ENCODE results near the gene FGFR4.
"Not testable (repeated sequence)": the region's sequence is repeated elsewhere in the genome, so short reads cannot be mapped to it uniquely, and the experiment has no call there.

FGFR4 gene

DNA sequence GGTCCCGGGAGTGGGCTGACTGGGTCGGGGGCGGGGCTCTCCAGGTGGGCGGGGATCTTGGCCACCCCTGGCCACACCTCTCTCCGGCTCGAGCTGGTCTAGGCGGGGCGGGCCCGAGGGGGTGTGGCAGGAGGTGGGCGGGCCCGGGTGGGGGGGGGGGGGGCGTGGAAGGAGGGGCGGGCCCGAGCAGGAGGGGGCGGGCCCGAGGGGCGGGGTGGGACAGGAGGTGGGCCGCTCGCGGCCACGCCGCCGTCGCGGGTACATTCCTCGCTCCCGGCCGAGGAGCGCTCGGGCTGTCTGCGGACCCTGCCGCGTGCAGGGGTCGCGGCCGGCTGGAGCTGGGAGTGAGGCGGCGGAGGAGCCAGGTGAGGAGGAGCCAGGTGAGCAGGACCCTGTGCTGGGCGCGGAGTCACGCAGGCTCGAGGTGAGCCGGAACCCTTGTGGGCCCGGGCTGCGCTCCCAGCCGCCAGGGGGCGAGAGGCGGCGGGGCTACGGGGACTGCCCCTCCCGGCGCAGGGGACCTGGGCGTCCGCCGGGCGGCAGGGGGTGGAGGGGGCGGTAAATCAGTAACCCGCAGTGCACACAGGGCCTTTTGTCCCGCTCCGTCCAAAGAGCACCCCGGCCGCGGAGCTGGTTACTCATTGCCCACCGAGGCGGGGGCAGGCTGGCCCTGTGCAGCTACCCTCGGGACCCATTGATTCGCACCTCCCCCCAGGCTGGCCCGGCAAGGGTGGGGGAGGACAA, at the start of gene FGFR4:
Gene FGFR4 (plus strand): TSS at position 262 of the 744 bp plus-strand sequence. CDS start 2,688 bp downstream, outside the sequence.
- DNase-seq, result peak; percentile 71

DNA sequence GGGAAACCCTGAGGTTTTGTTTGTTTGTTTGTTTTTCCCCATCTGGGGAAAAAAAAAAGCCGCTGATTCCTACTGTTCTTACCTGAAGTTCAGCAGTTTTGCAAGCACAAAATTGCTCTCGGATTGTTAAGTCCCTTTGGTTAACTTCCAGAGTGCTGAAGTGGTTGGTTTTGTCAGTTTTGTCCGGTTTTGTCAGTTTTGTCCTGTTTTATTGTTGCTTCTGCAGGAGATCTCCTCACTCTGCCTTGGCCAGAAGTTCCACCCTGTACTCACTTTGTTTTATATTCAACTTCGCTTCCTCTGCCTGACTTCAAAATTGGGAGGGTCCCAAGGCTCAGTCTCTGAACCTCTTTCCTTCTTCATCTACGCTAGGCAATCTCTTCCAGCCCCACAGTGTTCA, 49.8 kb upstream of the FGFR4 start:
- DNase-seq, result no peak

DNA sequence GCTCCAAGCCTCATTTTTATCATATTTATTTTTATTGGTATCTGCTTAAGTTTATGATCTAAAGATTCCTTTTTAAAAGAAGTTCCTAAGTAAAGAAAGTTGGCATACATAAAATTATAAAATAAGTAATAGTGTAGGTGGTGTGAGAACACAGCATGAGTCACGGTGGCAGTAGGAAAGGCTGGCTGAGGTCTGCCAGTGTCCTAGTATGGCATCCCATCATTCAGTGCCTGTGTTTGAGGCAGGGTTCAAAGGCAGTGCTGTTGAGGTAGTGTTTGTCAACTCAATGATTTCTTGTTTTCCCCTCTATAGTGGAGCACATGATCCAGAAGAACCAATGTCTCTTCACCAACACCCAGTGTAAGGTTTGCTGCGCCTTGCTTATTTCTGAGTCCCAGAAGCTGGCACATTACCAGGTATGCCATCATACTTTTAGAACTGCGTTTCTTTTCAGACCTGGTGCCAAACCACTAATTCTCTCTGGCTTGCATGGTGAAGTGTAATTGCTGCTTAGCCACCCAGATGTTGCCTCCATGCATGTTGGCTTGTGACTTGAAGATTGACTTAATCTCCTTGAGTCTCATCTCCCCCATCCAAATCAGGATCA, 45.8 kb upstream of the FGFR4 start:
- DNase-seq, result no peak

DNA sequence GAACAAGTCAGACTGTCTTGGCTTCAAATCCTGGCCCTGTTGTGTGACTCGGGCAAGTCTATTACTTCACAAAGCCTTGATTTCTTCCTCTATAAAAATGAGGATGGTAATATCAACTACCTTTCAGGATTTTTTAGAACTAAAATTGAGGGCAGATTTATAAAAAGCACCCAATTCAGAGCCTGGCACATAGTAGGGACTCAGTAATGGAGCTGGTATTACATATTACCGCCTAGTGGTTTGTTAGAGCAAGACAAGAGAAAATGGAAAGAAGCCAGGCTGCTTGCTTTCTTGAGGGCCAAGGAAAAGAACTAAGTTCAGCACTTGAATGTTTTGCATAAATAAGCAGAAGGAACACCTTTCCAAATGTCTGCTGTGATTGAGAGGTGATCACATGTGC, 44.8 kb upstream of the FGFR4 start:
- DNase-seq, result no peak

DNA sequence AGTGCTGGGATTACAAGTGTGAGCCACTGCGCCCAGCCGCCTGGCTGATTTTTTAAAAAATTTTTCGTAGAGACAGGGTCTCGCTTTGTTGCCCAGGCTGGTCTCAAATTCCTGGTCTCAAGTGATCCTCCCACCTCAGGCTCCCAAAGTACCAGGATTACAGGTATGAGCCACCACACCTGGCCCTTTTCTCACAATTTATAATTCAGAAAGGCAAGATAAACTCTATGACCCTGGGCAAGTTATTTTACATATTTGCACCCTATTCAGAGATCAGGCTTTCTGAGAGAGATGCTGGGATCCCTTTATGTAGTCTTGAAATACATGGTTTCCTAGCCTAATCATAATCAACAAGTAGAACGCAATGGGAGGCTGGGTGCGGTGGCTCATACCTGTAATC, 43.6 kb upstream of the FGFR4 start:
- DNase-seq, result no peak

DNA sequence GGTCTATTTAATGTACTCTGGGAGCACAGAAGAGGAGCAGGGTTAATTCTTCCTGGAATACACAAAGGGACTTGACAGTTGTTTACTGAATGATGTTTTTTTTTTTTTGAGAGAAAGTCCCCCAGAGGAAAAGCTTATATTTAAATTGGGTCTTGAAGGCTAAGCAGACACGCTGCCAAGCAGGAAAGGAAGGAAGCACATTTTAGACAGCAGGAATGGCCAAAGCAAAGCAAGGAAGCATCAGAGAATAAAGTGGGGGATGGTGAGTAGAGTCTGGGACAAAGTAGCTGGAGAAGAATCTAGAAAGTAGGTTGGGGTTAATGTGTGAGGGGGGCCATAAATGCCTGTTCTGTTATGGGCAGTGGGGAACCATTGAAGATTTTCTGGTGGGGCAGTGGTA, 42.8 kb upstream of the FGFR4 start:
- no peak for DNase-seq

DNA sequence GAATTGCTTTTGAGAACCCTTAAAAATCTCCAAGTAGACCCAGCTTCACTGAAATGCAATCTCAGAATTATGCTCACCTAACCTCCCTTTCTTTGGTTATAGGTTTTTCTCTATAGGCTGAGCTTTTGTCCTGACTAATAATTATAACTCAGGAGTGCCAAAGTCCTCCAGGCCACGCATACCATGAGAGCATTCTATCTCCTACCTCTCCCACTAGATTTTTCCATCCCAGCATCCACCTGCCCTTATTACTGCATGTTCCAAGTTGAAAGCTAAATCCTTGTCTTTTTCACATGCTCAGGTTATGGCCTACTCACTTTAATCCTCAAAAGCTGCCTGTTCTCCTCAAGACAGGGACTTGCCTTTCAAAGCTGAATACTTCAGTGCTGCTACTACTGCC, 42.1 kb upstream of the FGFR4 start:
- DNase-seq, result no peak

DNA sequence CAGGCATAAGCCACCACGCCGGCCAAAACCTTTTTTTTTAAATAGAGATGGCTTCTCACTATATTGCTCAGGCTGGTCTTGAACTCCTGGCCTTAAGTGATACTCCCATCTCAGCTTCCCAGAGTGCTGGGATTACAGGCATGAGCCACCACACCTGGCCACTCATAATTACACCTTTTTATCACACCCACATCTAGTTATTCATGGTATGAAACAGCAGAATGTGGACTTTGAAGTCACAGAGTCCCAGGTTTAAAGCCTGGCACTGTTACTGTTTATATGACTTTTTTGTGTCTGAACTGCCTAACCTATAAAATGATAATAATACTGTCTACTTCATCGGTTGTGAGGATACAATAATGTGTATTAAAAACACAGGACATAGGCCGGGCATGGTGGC, 41.1 kb upstream of the FGFR4 start:
- DNase-seq, result no peak

DNA sequence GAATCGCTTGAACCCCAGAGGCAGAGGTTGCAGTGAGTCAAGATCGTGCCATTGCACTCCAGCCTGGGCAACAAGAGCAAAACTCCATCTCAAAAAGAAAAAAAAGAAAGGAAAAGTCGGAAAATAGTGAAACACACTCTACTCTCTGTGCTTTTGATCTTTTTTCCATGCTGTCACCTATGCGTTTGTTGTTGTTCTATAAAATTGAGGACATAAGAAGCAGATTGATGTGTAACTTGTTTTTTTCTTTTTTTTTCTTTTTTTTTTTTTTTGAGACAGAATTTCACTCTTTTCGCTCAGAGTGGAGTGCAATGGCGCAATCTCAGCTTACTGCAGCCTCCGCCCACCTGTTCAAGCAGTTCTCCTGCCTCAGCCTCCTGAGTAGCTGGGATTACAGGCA, 38.2 kb upstream of the FGFR4 start:
- not testable (repeated sequence) for DNase-seq

DNA sequence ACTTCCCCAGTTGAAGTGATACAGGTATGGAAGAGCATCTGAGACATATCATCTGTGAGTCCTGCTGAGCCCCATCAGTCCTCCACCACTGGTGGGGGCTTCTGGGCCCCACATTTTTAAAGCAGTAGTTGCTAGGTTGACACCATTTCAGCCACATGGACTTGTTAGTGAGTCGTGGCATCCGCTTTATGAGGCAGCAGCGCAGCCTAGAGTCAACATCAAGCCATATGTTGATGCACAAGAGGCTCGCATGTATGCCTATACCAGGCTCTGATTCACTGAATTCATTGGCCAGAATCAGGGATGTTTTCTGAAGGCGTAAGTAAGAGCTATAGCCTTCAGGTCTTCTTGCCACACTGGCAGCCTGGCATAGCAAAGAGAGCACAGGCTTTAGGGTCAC, 37.4 kb upstream of the FGFR4 start:
- no peak for DNase-seq

DNA sequence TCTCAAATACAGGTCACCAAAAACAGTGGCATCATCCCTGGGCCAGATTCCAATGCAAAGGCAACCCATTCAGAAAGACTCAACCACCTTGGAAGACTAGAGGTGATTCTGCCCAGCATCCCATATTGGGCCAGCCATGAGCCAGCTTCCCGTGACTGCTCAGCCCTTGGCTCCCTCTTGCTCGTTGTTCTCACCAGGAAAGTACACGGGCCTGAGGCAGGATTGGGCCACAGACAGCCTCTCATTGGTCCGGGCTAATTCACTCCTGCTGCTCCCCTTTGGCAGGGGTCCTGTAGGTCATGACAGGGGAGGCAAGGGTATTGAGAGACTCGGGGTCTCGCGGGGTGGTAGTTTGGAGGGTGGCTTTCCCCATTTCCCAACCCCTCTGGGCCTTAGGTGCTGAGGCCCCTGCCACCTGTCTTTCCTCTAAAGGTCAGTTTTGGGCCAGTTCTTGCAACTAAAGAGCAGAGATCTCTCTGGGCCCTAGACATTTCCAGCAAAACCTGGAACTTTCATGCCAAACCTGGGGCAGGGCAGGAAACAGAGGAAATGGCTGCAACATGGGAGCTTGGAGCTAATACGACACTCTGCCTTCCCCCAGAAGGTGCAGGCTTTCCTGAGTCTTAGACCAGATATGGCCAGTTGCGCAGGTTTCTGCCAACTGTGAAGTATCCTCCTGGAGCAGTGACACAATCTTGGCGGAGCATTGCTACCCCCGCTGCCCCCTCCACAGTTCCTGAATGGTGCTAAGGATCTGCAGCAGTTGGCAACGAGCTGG, 22.0 kb upstream of the FGFR4 start:
- no peak for DNase-seq

DNA sequence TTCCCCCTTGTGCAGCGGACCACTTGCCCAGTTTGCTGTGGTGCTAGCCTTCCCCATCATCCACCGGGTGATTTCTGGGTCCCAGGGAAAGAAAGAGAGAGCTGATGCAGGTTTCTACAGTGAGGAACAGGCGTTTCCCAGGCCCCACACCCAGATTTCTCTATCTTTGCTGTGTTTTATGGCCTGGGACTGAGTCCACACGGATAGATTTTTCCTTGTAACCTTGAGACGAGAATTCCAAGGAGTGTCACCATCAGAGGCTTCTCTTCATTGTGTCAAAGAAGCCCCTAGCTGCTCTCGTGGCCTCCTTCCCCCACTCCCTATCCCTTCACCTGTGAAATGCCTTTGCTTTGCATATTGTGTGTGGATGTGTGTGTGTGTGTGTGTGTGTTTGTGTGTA, 21.2 kb upstream of the FGFR4 start:
- DNase-seq, result no peak

DNA sequence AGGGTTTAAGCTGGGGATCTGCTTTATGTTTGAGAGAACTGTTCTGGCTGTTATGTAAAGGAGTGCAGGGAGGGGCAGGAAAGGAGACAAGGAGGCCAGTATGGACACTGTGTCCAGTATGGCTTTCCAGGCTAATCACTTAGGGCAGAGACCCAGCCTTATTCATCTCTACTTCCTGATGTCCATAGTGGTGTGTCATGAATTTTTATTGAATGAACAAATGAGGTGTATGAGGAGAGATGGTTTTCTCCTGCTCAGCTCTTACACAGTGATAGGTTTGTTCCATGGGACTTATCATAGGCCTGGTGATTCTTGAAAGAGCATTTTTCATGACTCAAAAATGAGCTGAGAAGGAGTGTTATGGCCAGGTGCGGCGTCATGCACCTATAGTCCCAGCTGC, 20.5 kb upstream of the FGFR4 start:
- no peak for DNase-seq

DNA sequence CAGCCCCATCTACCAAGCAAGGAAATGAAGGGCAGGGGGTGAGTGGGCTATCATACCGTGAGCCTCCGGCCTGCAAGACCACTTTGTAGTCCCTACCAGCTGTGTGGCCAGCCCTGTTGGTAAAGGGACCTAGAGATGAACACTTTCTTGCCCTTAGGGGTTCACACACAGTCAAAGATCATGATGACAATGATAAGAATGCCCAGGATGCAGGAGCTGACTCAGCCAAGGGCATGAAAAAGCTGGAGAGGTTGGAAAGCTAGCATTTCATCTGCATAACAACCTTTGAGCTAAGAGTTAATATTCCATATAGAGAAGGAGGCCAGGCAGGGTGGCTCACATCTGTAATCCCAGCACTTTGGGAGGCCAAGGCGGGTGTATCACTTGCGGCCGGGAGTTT, 19.2 kb upstream of the FGFR4 start:
- DNase-seq, result no peak

DNA sequence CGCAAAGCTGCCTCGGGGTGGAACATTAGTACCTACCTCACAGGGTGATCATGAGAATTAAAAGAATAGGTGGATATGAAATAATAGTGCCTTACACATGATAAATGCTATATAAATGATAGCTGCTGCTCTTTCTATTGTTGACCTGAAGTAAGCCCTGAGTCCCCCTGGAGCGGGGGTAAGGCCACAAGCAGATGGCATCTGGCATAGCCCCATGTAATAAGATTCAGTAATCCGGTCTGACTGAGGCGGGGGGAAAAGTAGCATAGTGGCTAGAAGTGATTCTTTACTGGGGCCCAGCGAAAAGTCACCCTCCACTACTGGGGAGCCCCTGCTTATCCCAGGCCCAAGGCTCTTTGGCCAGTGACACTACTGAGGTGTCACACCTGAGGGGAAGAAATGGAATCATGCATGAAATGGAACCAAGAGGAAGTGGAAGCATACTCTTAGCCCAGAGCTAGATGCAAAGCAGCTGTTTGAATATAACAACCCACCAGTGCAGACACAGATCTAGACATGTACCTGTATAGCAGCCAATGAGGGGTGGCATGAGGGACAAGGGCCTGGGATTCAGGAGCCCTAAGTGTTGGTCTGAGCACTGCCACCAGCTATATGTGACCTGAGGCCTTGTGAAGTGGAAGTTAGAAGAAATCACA, 16.1 kb upstream of the FGFR4 start:
- no peak for DNase-seq

DNA sequence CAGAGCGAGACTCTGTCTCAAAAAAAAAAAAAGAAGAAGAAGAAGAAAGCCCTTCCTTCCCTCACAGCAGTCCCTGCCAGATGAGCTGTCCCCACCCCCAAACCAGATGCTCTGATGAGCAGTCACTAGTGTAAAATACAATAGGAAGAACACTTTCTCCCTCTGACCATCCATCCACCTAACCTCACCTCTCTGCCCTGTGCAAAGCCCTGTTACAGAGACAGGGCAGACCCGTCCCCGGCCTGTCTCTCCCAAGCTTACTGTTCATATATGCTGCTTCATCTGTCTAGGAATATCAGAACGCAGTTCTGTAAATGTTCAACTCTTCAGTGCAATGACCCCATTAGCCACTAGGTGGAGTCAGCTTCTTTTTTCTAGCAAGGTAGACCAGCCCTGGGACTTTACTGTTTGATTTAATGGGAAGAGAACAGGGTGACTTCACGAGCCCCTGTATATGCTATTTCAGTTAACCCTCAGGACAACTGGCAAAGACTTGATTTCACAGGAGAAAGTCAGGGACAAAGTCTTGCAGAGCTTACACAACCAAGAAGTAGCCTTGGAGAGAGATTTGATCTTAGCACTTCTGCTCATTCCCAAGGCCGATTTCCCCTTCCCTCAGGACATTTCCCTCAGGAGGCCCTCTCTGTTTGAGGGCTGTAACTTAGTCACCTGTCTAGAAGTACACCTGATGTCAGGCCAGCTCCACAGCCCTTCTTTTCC, 14.9 kb upstream of the FGFR4 start:
- DNase-seq, result peak; percentile 82

DNA sequence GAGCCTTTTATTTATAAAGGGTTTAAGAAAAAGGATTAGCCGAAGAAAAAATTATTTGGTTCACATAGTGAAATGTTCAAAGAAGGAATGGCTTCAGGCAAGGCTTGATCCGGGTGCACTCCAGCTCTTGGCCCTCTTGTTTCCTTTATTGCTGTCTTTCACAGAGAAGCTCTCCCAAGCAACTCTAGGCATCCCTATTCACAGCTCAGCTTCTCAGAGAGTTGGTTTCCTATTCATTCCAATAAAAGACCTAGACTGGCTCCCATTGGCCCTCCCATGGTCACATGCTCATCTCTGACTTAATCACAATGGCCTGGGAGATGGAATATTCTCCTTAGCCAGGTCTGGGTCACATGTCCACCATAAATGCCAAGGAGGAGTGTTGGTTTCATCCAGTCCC, 9.4 kb upstream of the FGFR4 start:
- DNase-seq, result no peak

DNA sequence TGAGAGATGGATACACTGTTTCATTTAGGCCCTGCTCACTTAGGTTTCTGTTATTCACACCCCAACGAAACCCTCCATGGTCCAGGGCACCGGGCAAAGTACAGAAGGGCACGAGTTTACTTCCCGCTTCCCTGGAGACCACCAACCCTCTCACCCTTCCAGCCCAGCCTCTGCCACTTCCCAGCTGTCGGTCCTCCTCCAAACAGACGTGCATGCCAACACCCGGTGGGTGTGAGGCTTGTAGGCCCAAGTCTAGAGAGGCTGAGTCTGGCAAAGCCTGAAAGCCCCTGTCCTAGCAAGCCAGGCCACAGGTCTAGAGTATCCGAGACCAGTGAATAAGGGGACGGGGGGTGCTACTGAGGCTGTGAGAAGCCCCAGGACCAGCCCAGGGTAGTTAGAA, 7.1 kb upstream of the FGFR4 start:
- no peak for DNase-seq

DNA sequence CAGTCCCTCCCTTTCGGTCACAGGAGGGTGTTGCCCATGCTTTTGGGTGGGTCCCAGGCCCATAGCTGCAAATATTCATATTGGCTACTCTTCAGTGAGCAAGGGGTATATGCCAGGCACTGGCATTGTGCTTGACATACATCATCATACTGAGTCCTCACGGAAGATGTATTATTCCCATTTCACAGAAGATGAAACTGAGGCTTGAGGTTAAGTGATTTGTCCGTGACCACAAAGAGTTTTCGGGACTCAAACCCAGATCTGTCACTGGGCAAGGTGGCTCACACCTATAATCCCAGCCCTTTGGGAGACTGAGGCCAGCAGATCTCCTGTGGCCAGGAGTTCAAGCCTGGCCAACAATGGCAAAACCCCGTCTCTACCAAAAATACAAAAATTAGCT, 6.5 kb upstream of the FGFR4 start:
- no peak for DNase-seq

DNA sequence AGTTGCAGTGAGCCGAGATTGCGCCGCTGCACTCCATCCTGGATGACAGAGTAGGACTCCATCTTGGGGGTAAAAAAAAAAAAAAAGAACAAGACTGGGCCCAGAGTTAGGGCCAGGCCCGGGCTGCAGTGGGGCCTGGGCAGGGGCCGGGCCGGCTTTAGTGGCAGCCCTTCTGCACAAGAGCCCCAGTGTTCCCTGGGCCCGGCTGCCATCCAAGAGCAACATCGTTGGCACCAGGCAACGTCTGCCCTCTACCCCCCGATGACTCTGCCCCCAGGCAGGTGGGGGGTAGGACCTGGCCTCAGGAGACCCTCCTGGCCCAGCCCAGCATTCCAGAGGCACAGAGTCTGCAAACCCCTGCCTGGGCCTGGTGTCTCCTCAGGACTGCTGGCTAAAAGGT, 4.9 kb upstream of the FGFR4 start:
- no peak for DNase-seq

DNA sequence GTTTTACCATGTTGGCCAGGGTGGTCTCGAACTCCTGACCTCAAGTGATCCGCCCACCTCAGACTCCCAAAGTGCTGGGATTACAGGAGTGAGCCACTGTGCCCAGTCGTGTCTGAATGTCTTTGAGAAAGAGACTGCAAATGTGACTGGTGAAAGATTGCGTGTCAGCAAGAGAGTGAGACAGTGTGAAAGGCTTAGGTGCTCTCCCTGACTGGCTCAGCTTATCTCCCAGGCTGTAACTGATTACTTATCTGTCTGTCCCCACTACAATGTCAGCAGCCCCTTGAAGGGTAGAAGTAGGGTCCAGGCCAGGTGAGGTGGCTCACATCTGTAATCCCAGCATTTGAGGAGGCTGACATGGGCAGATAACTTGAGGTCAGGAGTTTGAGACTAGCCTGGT, 3.4 kb upstream of the FGFR4 start:
- no peak for DNase-seq

DNA sequence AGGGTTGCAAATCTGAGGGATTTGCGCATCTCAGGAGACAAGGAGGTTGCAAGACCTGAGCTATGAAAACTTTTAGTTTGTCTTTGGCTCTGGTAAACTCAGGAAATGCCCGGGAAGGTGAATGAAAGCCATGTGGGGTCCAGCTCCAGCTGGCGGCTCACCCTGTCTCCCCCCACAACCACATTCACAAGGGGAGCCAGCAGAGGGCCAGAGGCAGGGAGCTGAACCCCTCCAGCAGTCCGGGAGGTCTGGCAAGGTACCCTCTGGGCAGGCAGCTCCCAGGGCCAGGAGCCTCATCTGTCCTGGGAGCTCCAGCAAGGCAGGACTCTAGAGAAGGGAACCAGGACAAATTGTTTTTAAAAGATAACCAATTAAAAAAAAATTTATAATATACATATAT, 2.5 kb upstream of the FGFR4 start:
- DNase-seq, result no peak
